ENCODE results near the gene VPS11. TPM values are rescaled to one million over a fixed set of nuclear protein-coding genes. Genes with fewer than 3 reads are reported as not detected.

Gene VPS11
- total and polyA plus RNA-seq, 8 donors, result 30.5 to 61.2 (median 55.2) TPM

GRCh38 chr11:119118227-119118626, 50.6 kb downstream of the VPS11 start:
- H3K9me3 ChIP-seq, result no peaks in the 10 kb centered on the region
- no peak for DNase-seq
- no peak for ATAC-seq
- no peaks in the 10 kb centered on the region for H3K27me3 ChIP-seq
- peaks cover 11 to 43% of the 10 kb centered on the region in 2 donors for H3K4me1 ChIP-seq
- TF ChIP-seq CTCF (IDR thresholded peaks at IDR 0.05), result no peak
- H3K36me3 ChIP-seq, result peaks cover 0 to 43% of the 10 kb centered on the region in 2 donors
- intact Hi-C loops (cut with DNase I), result no loop called here
- H3K4me3 ChIP-seq, result no peak overlapping the region
- no peak overlapping the region for H3K27ac ChIP-seq

GRCh38 chr11:119118946-119119345, 51.3 kb downstream of the VPS11 start:
- peaks cover 0 to 39% of the 10 kb centered on the region in 2 donors for H3K36me3 ChIP-seq
- TF ChIP-seq CTCF (IDR thresholded peaks at IDR 0.05), result no peak
- H3K4me1 ChIP-seq, result peaks cover 11 to 45% of the 10 kb centered on the region in 2 donors
- no peak overlapping the region for H3K27ac ChIP-seq
- no peak overlapping the region for H3K4me3 ChIP-seq
- H3K27me3 ChIP-seq, result no peaks in the 10 kb centered on the region
- ATAC-seq (no peak), DNase-seq (no peak)
- intact Hi-C loops (cut with DNase I), result no loop called here
- H3K9me3 ChIP-seq, result no peaks in the 10 kb centered on the region

GRCh38 chr11:119120639-119121007, 53.0 kb downstream of the VPS11 start:
- H3K4me1 ChIP-seq, result peaks cover 11 to 39% of the 10 kb centered on the region in 2 donors
- peaks cover 0 to 38% of the 10 kb centered on the region in 2 donors for H3K36me3 ChIP-seq
- ATAC-seq, result no peak
- peak overlapping the region; percentile 55 to 92 for H3K27ac ChIP-seq
- no peaks in the 10 kb centered on the region for H3K27me3 ChIP-seq
- no peaks in the 10 kb centered on the region for H3K9me3 ChIP-seq
- H3K4me3 ChIP-seq, result peak overlapping the region; percentile 33 to 95
- no peak for TF ChIP-seq CTCF (IDR thresholded peaks at IDR 0.05)
- DNase-seq, result no peak
- intact Hi-C loops (cut with DNase I), result no loop called here

- intact Hi-C loops (cut with DNase I), result no loop called here
Observed at GRCh38 chr11:119121008-119121810, 53.6 kb downstream of the VPS11 start, which contains the start of gene HINFP. Gene HINFP (plus strand): TSS chr11:119121580. CDS start chr11:119126945, 5,365 bp downstream.

More at GRCh38 chr11:119121008-119121810, 53.6 kb downstream of the VPS11 start, which contains the start of gene HINFP:
- Histone ChIP-seq H3K27me3 (no peaks in the 10 kb centered on the region), H3K4me1 (peaks cover 11 to 35% of the 10 kb centered on the region in 2 donors), H3K27ac (peak within 1 kb of the TSS; percentile 55 to 92), H3K9me3 (no peaks in the 10 kb centered on the region), H3K4me3 (peak within 1 kb of the TSS; percentile 86 to 95), H3K36me3 (peaks cover 0 to 33% of the 10 kb centered on the region in 2 donors)
- DNase-seq (peak; percentile 98 to 100 (median 100)), ATAC-seq (peak; percentile 99)
- TF ChIP-seq CTCF (IDR thresholded peaks at IDR 0.05), result no peak

Data from left lung (tissue), 10 donors.